Measurements from ENCODE around the gene ZNF804B.

The ZNF804B gene

GRCh38 chr7:89094269-89094668 is 334.8 kb downstream of the ZNF804B start:
- ATAC-seq, result no peak
- TF ChIP-seq ARNTL (CRISPR knock-in tag; IDR thresholded peaks at IDR 0.05; ENCODE audit: borderline replicate concordance, low read depth) (no peak), TCF4 (CRISPR knock-in tag; IDR thresholded peaks at IDR 0.05; ENCODE audit: borderline replicate concordance) (no peak), TOX (CRISPR knock-in tag; IDR thresholded peaks at IDR 0.05; ENCODE audit: borderline replicate concordance) (no peak), SNAI2 (CRISPR knock-in tag; IDR thresholded peaks at IDR 0.05) (no peak), ZNF565 (CRISPR knock-in tag; conservative IDR thresholded peaks at IDR 0.05; ENCODE audit: low read depth) (no peak), ZNF8 (CRISPR knock-in tag; IDR thresholded peaks at IDR 0.05) (no peak), ZFP30 (CRISPR knock-in tag; IDR thresholded peaks at IDR 0.05) (no peak), PATZ1 (CRISPR knock-in tag; IDR thresholded peaks at IDR 0.05; ENCODE audit: borderline replicate concordance) (no peak), CSDC2 (CRISPR knock-in tag; IDR thresholded peaks at IDR 0.05) (no peak), OSR1 (CRISPR knock-in tag; IDR thresholded peaks at IDR 0.05) (no peak), ISL1 (CRISPR knock-in tag; IDR thresholded peaks at IDR 0.05) (no peak), ZFP3 (CRISPR knock-in tag; IDR thresholded peaks at IDR 0.05) (no peak), GLIS3 (CRISPR knock-in tag; IDR thresholded peaks at IDR 0.05) (no peak), ZNF70 (CRISPR knock-in tag; IDR thresholded peaks at IDR 0.05) (no peak), PPARA (CRISPR knock-in tag; IDR thresholded peaks at IDR 0.05; ENCODE audit: borderline replicate concordance) (no peak), CSRNP3 (CRISPR knock-in tag; IDR thresholded peaks at IDR 0.05) (no peak), CREB5 (CRISPR knock-in tag; IDR thresholded peaks at IDR 0.05; ENCODE audit: low read depth) (no peak)

- no peak for ATAC-seq
- TF ChIP-seq SNAI2 (CRISPR knock-in tag; IDR thresholded peaks at IDR 0.05), result no peak
Measured at GRCh38 chr7:89103564-89103963, 344.1 kb downstream of the ZNF804B start.

- no peak for TF ChIP-seq TOX (CRISPR knock-in tag; IDR thresholded peaks at IDR 0.05; ENCODE audit: borderline replicate concordance)
- no peak for TF ChIP-seq ISL1 (CRISPR knock-in tag; IDR thresholded peaks at IDR 0.05)
- ATAC-seq, result no peak
Measured at GRCh38 chr7:89104748-89105685, 345.5 kb downstream of the ZNF804B start.

GRCh38 chr7:89123871-89124270 is 364.4 kb downstream of the ZNF804B start:
- no peak for ATAC-seq
- no peak for TF ChIP-seq OSR1 (CRISPR knock-in tag; IDR thresholded peaks at IDR 0.05)
- TF ChIP-seq RARB (CRISPR knock-in tag; IDR thresholded peaks at IDR 0.05), result no peak

GRCh38 chr7:89129600-89130375 is 370.3 kb downstream of the ZNF804B start:
- TF ChIP-seq OSR1 (CRISPR knock-in tag; IDR thresholded peaks at IDR 0.05), result no peak
- TF ChIP-seq POU6F1 (CRISPR knock-in tag; IDR thresholded peaks at IDR 0.05; ENCODE audit: borderline replicate concordance, low read depth), result no peak
- no peak for TF ChIP-seq ARNTL (CRISPR knock-in tag; IDR thresholded peaks at IDR 0.05; ENCODE audit: borderline replicate concordance, low read depth)
- TF ChIP-seq BACH2 (CRISPR knock-in tag; IDR thresholded peaks at IDR 0.05; ENCODE audit: borderline replicate concordance), result no peak
- TF ChIP-seq PPARA (CRISPR knock-in tag; IDR thresholded peaks at IDR 0.05; ENCODE audit: borderline replicate concordance), result no peak
- no peak for TF ChIP-seq CSDC2 (CRISPR knock-in tag; IDR thresholded peaks at IDR 0.05)
- no peak for TF ChIP-seq ZC3H10 (CRISPR knock-in tag; IDR thresholded peaks at IDR 0.05)
- no peak for ATAC-seq

Data from SK-N-SH treated with all-trans-retinoic acid at 6 μM for 48 hours (cell line).